Stomach (tissue), 4 donors: ENCODE data around the gene DMRTB1.

Experiments used
- EP300 ChIP-seq: sonication (generic); formaldehyde crosslinking; IDR thresholded peaks from one replicate; pipeline ENCODE4 v1.6.1; 2017; ENCODE audit warnings: antibody characterized with exemption
- POLR2A ChIP-seq, 4 donors: fragments of 450-650 bp; IDR thresholded peaks; one replicate each; pipeline ENCODE4 v1.6.1; 2016; ENCODE audit warnings: antibody characterized with exemption in 4 of 4, control low read depth in 2 of 4, mild to moderate bottlenecking in 1 of 4, moderate library complexity in 1 of 4
- POLR2AphosphoS5 ChIP-seq, 3 donors: sonication (generic); formaldehyde crosslinking; IDR thresholded peaks; one replicate each; pipeline ENCODE4 v1.6.1; 2016; ENCODE audit warnings: antibody characterized with exemption in 3 of 3
- TF ChIP-seq, protein P1 (sequence below), 7 experiments: fragments of 450-650 bp in 4 of 7; fragments of 200-600 bp in 3 of 7; sonication (generic) in 3 of 7; IDR thresholded peaks; one replicate each; pipeline ENCODE4 v1.5.1; 2016 to 2019; ENCODE audit warnings: antibody characterized with exemption in 7 of 7, control low read depth in 2 of 7, mild to moderate bottlenecking in 1 of 7

- TF ChIP-seq, protein P1, sequence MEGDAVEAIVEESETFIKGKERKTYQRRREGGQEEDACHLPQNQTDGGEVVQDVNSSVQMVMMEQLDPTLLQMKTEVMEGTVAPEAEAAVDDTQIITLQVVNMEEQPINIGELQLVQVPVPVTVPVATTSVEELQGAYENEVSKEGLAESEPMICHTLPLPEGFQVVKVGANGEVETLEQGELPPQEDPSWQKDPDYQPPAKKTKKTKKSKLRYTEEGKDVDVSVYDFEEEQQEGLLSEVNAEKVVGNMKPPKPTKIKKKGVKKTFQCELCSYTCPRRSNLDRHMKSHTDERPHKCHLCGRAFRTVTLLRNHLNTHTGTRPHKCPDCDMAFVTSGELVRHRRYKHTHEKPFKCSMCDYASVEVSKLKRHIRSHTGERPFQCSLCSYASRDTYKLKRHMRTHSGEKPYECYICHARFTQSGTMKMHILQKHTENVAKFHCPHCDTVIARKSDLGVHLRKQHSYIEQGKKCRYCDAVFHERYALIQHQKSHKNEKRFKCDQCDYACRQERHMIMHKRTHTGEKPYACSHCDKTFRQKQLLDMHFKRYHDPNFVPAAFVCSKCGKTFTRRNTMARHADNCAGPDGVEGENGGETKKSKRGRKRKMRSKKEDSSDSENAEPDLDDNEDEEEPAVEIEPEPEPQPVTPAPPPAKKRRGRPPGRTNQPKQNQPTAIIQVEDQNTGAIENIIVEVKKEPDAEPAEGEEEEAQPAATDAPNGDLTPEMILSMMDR (IDR thresholded peaks at IDR 0.05): no peak
- TF ChIP-seq POLR2AphosphoS5 (IDR thresholded peaks at IDR 0.05) (no peak), POLR2A (IDR thresholded peaks at IDR 0.05) (no peak), EP300 (no peak)
Observed at GRCh38 chr1:53420341-53420740, 38.9 kb upstream of the DMRTB1 start.
